Left lung (tissue), 10 donors: Measurements from ENCODE around the gene COL18A1. TPM values are rescaled to one million over a fixed set of nuclear protein-coding genes. Genes with fewer than 3 reads are reported as not detected.

Experiments used
- ATAC-seq: fragments of 200-7000 bp; cut with Tn5 transposase; one replicate; pipeline ENCODE4 v1.9.1; 2020; ENCODE audit warnings: moderate library complexity
- DNase-seq, 4 donors: peaks; one replicate each; pipeline ENCODE4 v3.0.0-alpha.2; 2013 to 2020
- H3K27ac ChIP-seq, 2 donors: fragments of 200-600 bp; sonication (generic) in 1 of 2; one replicate each; pipeline versions ENCODE4 v1.5.0 to v1.8.0; 2020 to 2021
- H3K27me3 ChIP-seq, 2 donors: fragments of 200-600 bp; sonication (generic) in 1 of 2; one replicate each; pipeline versions ENCODE4 v1.5.0 to v1.8.0; 2020 to 2021
- H3K36me3 ChIP-seq, 2 donors: fragments of 200-600 bp; sonication (generic) in 1 of 2; one replicate each; pipeline versions ENCODE4 v1.5.0 to v1.8.0; 2020 to 2021
- H3K4me1 ChIP-seq, 2 donors: fragments of 200-600 bp; one replicate each; pipeline ENCODE4 v1.8.0; 2021
- H3K4me3 ChIP-seq, 2 donors: fragments of 200-600 bp; sonication (generic) in 1 of 2; one replicate each; pipeline versions ENCODE4 v1.5.0 to v1.8.0; 2020 to 2021; ENCODE audit warnings: mild to moderate bottlenecking in 1 of 2
- H3K9me3 ChIP-seq, 2 donors: fragments of 200-600 bp; sonication (generic) in 1 of 2; one replicate each; pipeline versions ENCODE4 v1.5.0 to v1.8.0; 2020 to 2021
- intact Hi-C, 2 donors: fragments of 100-400 bp; cut with DNase I; formaldehyde crosslinking; loops; one replicate each; pipeline versions ENCODE4 v1.11.2 to v1.14.2; 2022
- microRNA-seq, 2 donors: library from miRNA; unstranded; fragments of <30 nt; microRNA quantifications; one replicate each; pipeline ENCODE4, GENCODE V29; 2019
- polyA plus RNA-seq, 6 donors: library from polyadenylated mRNA; unstranded; fragments of 120-200 nt; gene quantifications; one replicate each; pipeline ENCODE4 v1.2.1, GENCODE V29; 2013; ENCODE audit not compliant: insufficient read length in 6 of 6
- total RNA-seq, 2 donors: library from RNA; stranded (reverse); fragmentation: NEBNext Ultra II Directional; extraction: Animal tissue kit (Norgen Biotek cat#: 25700); gene quantifications; one replicate each; pipeline ENCODE4 v1.2.1, GENCODE V29; 2021
- TF ChIP-seq, protein P1 (sequence below), 2 donors: fragments of 200-600 bp; sonication (generic) in 1 of 2; IDR thresholded peaks; one replicate each; pipeline versions ENCODE4 v1.5.0 to v1.8.0; 2021; ENCODE audit warnings: antibody characterized with exemption in 2 of 2
- donor health status: DM: no; HTN: yes; CAD: no.
- donor health status: DM: no; HTN: no; CAD: no.

Gene COL18A1
- total and polyA plus RNA-seq, 8 donors, result 39.3 to 90.2 (median 64.0) TPM

DNA sequence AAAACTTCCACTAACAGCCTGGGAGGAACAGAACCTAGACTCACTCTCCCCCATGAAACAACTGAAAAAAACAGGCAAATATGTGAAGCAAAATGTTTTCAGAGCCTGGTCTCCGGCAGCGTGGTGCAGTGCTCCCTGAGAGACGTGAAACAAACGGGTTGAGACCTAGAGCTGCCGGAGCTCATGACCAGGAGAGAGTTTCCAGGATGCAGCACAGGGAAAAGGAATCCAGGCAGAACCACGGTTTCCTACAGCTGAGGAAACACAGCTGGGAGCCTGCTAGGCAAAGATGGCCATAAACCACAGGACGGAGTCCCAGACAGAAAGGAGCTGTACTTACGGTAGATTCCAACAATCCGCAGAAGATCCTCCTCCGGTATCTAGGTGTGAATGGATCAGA is 157.4 kb downstream of the COL18A1 start:
- TF ChIP-seq, protein P1, sequence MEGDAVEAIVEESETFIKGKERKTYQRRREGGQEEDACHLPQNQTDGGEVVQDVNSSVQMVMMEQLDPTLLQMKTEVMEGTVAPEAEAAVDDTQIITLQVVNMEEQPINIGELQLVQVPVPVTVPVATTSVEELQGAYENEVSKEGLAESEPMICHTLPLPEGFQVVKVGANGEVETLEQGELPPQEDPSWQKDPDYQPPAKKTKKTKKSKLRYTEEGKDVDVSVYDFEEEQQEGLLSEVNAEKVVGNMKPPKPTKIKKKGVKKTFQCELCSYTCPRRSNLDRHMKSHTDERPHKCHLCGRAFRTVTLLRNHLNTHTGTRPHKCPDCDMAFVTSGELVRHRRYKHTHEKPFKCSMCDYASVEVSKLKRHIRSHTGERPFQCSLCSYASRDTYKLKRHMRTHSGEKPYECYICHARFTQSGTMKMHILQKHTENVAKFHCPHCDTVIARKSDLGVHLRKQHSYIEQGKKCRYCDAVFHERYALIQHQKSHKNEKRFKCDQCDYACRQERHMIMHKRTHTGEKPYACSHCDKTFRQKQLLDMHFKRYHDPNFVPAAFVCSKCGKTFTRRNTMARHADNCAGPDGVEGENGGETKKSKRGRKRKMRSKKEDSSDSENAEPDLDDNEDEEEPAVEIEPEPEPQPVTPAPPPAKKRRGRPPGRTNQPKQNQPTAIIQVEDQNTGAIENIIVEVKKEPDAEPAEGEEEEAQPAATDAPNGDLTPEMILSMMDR (IDR thresholded peaks at IDR 0.05), result no peak
- Histone ChIP-seq H3K36me3 (no peaks in the 10 kb centered on the region), H3K4me1 (no peaks in the 10 kb centered on the region), H3K4me3 (peak overlapping the region; percentile 12 to 21), H3K9me3 (no peaks in the 10 kb centered on the region), H3K27me3 (peaks cover 0 to 29% of the 10 kb centered on the region in 2 donors), H3K27ac (peak overlapping the region in 1 of 2 donors; percentile 38)
- intact Hi-C loops, result no loop called here
- ATAC-seq (peak; percentile 56), DNase-seq (no peak)

DNA sequence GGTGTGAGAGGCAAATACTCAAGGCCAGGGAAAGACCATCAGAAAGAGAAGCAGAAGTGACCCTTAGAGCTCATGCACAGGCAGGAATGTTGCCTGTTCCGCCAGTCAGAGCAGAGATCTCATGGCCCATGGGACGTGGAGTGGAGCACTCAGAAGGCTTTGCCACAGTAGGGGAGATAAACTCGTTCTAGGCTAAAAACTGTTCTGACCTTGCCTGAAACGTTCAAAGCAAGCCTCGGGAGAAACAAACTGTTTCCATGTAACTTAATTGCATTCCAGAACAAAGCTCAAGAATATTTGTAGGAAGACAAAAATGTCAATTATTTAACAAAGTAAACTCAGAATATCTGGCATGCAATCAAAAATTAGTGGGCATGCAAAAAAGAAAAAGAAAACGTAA is 158.0 kb downstream of the COL18A1 start:
- Histone ChIP-seq H3K27ac (no peak overlapping the region), H3K4me3 (peak overlapping the region; percentile 12 to 21), H3K36me3 (no peaks in the 10 kb centered on the region), H3K27me3 (peaks cover 0 to 29% of the 10 kb centered on the region in 2 donors), H3K4me1 (no peaks in the 10 kb centered on the region), H3K9me3 (no peaks in the 10 kb centered on the region)
- intact Hi-C loops, result no loop called here
- DNase-seq, result no peak
- ATAC-seq, result peak; percentile 80
- TF ChIP-seq, protein P1 (IDR thresholded peaks at IDR 0.05), result no peak

Small RNAs within 50 kb of the gene (microRNA-seq; reads per million reads assigned to microRNA genes)
- 2.0 to 3.1 reads per million in 2 donors for gene MIR6815

Other genes starting within 250 kb of the COL18A1 start
- gene POFUT2, start 117.3 kb upstream of the COL18A1 start, total RNA-seq, result 10 to 100 TPM; 31.6 to 35.1 TPM
- 10 to 100 TPM; 30.4 to 44.2 (median 35.5) TPM for gene POFUT2, start 117.3 kb upstream of the COL18A1 start, polyA plus RNA-seq
- gene SLC19A1, start 137.3 kb downstream of the COL18A1 start, total RNA-seq, result 10 to 100 TPM; 32.7 to 50.4 TPM
- 10 to 100 TPM; 22.4 to 38.2 (median 25.7) TPM for gene SLC19A1, start 137.3 kb downstream of the COL18A1 start, polyA plus RNA-seq
- gene PCBP3, start 238.6 kb downstream of the COL18A1 start, total RNA-seq, result 10 to 100 TPM in 1 of 2 donors, 1 to 10 TPM in 1; 4.0 to 13.8 TPM
- 1 to 10 TPM; 2.1 to 4.0 (median 2.5) TPM for gene PCBP3, start 238.6 kb downstream of the COL18A1 start, polyA plus RNA-seq